ENCODE measurements around the gene GPR75. TPM values are rescaled to one million over a fixed set of nuclear protein-coding genes. Genes with fewer than 3 reads are reported as not detected.

Gene GPR75
- total and polyA plus RNA-seq, 2 of the 8 experiments (the other 6 are each of a cell fraction or from before 2014, with no cell fraction given), result 3.5 to 4.3 TPM

DNA sequence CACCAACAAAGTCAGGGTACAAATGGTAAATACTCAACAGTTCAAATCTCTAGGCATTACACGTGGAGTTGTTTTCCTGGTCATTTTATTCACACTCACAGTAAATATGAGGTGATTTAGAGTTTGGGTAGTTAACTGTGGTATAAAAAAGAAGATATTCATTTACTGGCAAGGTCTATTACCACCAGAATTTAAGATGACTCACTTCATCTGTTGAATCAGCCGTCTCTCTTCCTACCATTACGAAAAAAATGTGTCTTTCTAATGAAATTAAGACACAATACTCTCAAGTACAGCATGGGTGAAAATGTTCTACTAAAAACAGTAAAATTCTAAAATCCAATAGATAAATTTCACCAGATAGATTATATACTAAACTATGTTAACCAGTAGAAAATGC, 21.0 kb upstream of the GPR75 start:
- Histone ChIP-seq H2AFZ (ENCODE audit: low read length) (no peak overlapping the region), H3K18ac (ENCODE audit: extremely low read depth, low read length) (no peak overlapping the region), H3K36me3 (ENCODE audit: control insufficient read depth in 2 of 4, insufficient read depth in 4 of 4, low read length in 3 of 4) (peaks cover 6 to 49% (median 27%) of the 10 kb centered on the region in 4 experiments), H3K27me3 (replicated peaks in 1 of 4; ENCODE audit: control insufficient read depth in 3 of 4, extremely low read depth in 1 of 4, insufficient read depth in 3 of 4, low read length in 3 of 4) (no peaks in the 10 kb centered on the region), H3K4me3 (ENCODE audit: extremely low read depth in 1 of 4, insufficient read depth in 2 of 4, low read depth in 3 of 4, low read length in 4 of 4) (no peak overlapping the region), H3K9ac (replicated peaks in 1 of 4; ENCODE audit: extremely low read depth in 1 of 4, low read depth in 3 of 4, low read length in 3 of 4) (no peak overlapping the region), H3K27ac (ENCODE audit: low read depth, low read length) (no peak overlapping the region), H4K5ac (ENCODE audit: insufficient read length, low read depth, low read length) (no peak overlapping the region), H3K79me2 (ENCODE audit: control insufficient read depth in 1 of 2, insufficient read depth in 2 of 2, low read length in 2 of 2) (no peaks in the 10 kb centered on the region), H4K8ac (ENCODE audit: extremely low read depth, insufficient read depth, low read length) (no peak overlapping the region), H3K9me3 (ENCODE audit: insufficient read depth in 2 of 2, low read depth in 1 of 2, low read length in 1 of 2) (no peaks in the 10 kb centered on the region), H2BK15ac (ENCODE audit: low read length) (no peak overlapping the region), H3K23me2 (ENCODE audit: low read depth, low read length) (no peaks in the 10 kb centered on the region), H3K4me2 (ENCODE audit: insufficient read depth in 1 of 2, low read depth in 2 of 2, low read length in 2 of 2) (no peak overlapping the region), H4K20me1 (replicated peaks in 1 of 2; ENCODE audit: control insufficient read depth in 1 of 2, insufficient read depth in 2 of 2, low read length in 2 of 2) (peaks cover 0 to 2% of the 10 kb centered on the region in 2 experiments), H2BK12ac (ENCODE audit: low read depth, low read length) (no peak overlapping the region), H3K79me1 (ENCODE audit: low read depth, low read length) (no peaks in the 10 kb centered on the region), H2BK20ac (ENCODE audit: low read length) (no peak overlapping the region), H3K4me1 (replicated peaks in 1 of 4; ENCODE audit: control insufficient read depth in 3 of 4, insufficient read depth in 4 of 4, low read length in 3 of 4) (no peaks in the 10 kb centered on the region), H2BK120ac (replicated peaks; ENCODE audit: low read depth, low read length) (no peak overlapping the region), H3K4ac (replicated peaks; ENCODE audit: insufficient read length, low read depth, low read length) (no peak overlapping the region), H3K14ac (ENCODE audit: insufficient read length) (no peak overlapping the region), H2BK5ac (ENCODE audit: low read depth, low read length) (no peak overlapping the region), H3K23ac (ENCODE audit: insufficient read length) (no peak overlapping the region), H3K56ac (replicated peaks; ENCODE audit: insufficient read length, low read depth, low read length) (no peak overlapping the region), H2AK5ac (ENCODE audit: low read depth, low read length) (no peak overlapping the region), H4K91ac (replicated peaks; ENCODE audit: insufficient read length, low read length) (no peak overlapping the region)
- WGBS, 2 experiments (ENCODE audit: extremely low coverage in 1 of 2, insufficient coverage in 1 of 2, insufficient read length in 1 of 2, insufficient replicate concordance in 2 of 2, low coverage in 1 of 2, low lambda C conversion rate in 2 of 2, missing lambda C conversion rate in 1 of 2), result 93% methylated on average over 3 of the region's 3 CpGs; no CpG with 5 or more reads in 1 of the 2 experiments
- ChIA-PET CTCF (ENCODE audit: partially characterized antibody) (no interaction called here), POLR2A (ENCODE audit: partially characterized antibody) (no interaction called here)
- FAIRE-seq, result no peak
- DNase-seq (ENCODE audit: low read depth in 1 of 2, low spot score in 2 of 2), result no peak
- TF ChIP-seq SAP30 (IDR thresholded peaks at IDR 0.05; ENCODE audit: insufficient read depth, insufficient replicate concordance, low read length) (no peak), YY1 (IDR thresholded peaks at IDR 0.05; ENCODE audit: low read depth, low read length) (no peak)

All from H1 (cell line).